ENCODE results near the gene RHBDL3. TPM values are rescaled to one million over a fixed set of nuclear protein-coding genes. Genes with fewer than 3 reads are reported as not detected.
A peak's percentile ranks its signal among the peaks of the same experiment; 100 is the strongest.

RHBDL3 gene
- polyA plus RNA-seq, 2 donors = 0.29 to 0.58 TPM

DNA sequence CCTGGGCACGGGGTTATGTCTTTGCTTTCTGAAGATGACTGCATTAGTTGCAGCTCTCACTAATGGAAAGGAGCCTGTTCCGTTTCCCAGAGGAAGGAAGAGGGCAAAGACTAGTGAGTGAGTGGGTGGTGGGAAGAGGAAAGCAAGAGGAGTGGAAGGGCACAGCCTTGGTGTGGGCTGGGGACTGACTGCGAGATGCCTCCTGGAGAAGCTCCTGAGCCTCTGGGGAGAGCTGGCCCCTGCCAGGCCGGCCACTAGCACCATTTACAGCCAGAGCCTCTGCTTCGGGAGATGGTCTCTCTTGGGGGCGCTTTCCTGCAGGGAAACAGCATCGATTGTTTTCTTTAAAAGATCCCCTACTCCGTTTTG is 825 bp upstream of the RHBDL3 start:
- Histone ChIP-seq H3K4me3 (ENCODE audit: low read depth in 1 of 2, low read length in 2 of 2) (no peak overlapping the region), H3K4me1 (ENCODE audit: control insufficient read depth in 2 of 2, insufficient read depth in 2 of 2, low read length in 1 of 2) (peaks cover 0 to 6% of the 10 kb centered on the region in 2 donors), H3K36me3 (ENCODE audit: control insufficient read depth in 2 of 2, insufficient read depth in 2 of 2, low read length in 1 of 2) (no peaks in the 10 kb centered on the region), H3K9me3 (ENCODE audit: control insufficient read depth in 2 of 2, insufficient read depth in 1 of 2, low read depth in 1 of 2, low read length in 1 of 2) (no peaks in the 10 kb centered on the region), H3K27me3 (ENCODE audit: control insufficient read depth in 1 of 2, insufficient read depth in 2 of 2, low read length in 2 of 2) (no peaks in the 10 kb centered on the region), H3K27ac (ENCODE audit: low read depth in 2 of 2, low read length in 1 of 2) (peak overlapping the region in 1 of 2 donors; percentile 13)
- 35 to 47% methylated on average over 8 of the region's 8 CpGs for WGBS, 2 donors

DNA sequence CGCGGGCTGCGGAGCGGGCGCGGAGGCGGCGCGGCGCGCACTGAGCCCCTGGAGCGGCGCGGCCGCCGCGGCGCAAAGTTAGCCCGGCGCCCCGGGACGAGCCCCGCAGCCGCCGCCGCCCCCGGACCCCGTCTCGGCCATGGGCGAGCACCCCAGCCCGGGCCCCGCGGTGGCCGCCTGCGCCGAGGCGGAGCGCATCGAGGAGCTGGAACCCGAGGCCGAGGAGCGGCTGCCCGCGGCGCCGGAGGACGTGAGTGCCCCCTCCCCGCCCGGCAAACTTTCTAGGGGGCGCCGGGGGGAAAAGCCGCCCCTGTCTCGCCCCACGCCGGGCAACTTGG is 388 bp downstream of the RHBDL3 start:
- peak overlapping the region; percentile 46 to 65 for H3K4me3 ChIP-seq (ENCODE audit: low read depth in 1 of 2, low read length in 2 of 2)
- no peak overlapping the region for H3K27ac ChIP-seq (ENCODE audit: low read depth in 2 of 2, low read length in 1 of 2)
- H3K4me1 ChIP-seq (ENCODE audit: control insufficient read depth in 2 of 2, insufficient read depth in 2 of 2, low read length in 1 of 2) = peaks cover 0 to 6% of the 10 kb centered on the region in 2 donors
- WGBS, 2 donors = 0 to 1% methylated on average over 18 to 55 of the region's 55 CpGs
- H3K9me3 ChIP-seq (ENCODE audit: control insufficient read depth in 2 of 2, insufficient read depth in 1 of 2, low read depth in 1 of 2, low read length in 1 of 2) = no peaks in the 10 kb centered on the region
- no peaks in the 10 kb centered on the region for H3K27me3 ChIP-seq (ENCODE audit: control insufficient read depth in 1 of 2, insufficient read depth in 2 of 2, low read length in 2 of 2)
- no peaks in the 10 kb centered on the region for H3K36me3 ChIP-seq (ENCODE audit: control insufficient read depth in 2 of 2, insufficient read depth in 2 of 2, low read length in 1 of 2)

DNA sequence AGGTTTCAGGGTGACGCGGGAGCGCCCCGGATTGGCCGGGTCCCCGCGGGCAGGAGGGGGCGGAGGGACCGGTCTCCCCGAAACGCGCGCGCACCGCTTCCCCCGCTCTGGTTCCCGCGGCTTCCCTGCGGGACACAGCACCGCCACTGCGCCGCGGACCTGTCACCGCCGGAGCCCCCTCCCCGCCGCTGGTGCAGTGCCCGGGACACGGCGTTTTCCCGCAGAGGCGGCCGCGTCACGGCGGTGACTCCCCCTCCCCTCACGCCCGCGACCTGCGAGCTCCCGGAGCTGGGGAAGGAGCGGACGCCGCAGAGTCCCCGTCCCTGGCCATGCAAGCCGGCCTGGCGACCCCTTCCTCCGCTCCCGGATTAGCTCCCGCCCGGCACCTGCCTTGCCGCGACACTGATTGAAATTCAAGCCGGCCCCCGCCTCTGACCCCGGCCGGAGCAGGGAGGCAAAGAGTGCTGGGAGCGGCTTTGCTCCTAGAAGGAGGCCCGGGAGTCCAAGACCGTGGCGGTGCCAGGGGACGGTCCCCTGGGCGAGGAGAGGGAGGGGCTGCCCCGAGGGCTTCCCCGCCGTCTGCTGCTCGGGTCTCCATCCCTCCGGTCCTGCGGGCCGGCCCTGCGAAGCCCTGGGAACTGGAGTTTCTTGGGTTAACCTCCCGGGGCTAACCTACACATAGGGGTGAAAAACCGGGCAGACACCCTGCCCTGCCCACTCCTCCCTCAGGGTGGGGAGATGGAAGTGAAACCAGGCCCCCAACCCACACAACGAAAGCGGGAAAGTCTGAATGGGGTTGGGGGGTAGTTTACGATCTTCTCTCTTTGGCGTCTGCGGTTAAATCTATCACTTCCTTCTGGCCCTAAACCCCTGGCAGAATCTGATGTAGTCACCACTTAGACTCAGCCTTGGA is 1.0 kb downstream of the RHBDL3 start:
- peak overlapping the region; percentile 46 to 65 for H3K4me3 ChIP-seq (ENCODE audit: low read depth in 1 of 2, low read length in 2 of 2)
- H3K27ac ChIP-seq (ENCODE audit: low read depth in 2 of 2, low read length in 1 of 2) = no peak overlapping the region
- no peaks in the 10 kb centered on the region for H3K9me3 ChIP-seq (ENCODE audit: control insufficient read depth in 2 of 2, insufficient read depth in 1 of 2, low read depth in 1 of 2, low read length in 1 of 2)
- H3K27me3 ChIP-seq (ENCODE audit: control insufficient read depth in 1 of 2, insufficient read depth in 2 of 2, low read length in 2 of 2) = no peaks in the 10 kb centered on the region
- H3K36me3 ChIP-seq (ENCODE audit: control insufficient read depth in 2 of 2, insufficient read depth in 2 of 2, low read length in 1 of 2) = no peaks in the 10 kb centered on the region
- peaks cover 0 to 6% of the 10 kb centered on the region in 2 donors for H3K4me1 ChIP-seq (ENCODE audit: control insufficient read depth in 2 of 2, insufficient read depth in 2 of 2, low read length in 1 of 2)
- 1% methylated on average over 69 to 78 of the region's 78 CpGs for WGBS, 2 donors

DNA sequence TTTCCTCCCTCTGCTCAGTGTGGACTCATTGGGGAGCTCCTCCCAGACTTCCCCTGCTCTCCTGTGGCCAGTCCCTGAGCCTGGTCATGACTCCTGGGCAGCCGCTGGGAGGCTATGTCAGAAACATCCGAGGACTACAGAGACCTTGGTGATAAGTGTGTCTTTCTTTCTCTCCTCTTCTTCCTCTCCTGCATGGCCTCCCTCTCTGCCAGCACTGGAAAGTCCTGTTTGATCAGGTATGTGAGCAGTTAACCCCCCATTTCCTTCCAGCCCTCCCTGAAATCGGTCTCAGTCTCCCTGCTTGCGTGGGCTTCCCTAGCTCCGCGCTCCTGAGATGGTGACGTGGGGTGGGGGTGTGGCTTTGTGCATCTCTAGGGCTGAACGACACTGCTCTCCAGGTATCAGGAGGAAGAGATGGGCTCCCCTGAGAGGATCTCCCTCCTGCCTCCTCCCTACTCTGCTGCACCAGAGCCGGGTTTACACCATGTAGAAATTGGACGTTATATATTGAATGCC is 2.1 kb downstream of the RHBDL3 start:
- peaks cover 0 to 6% of the 10 kb centered on the region in 2 donors for H3K4me1 ChIP-seq (ENCODE audit: control insufficient read depth in 2 of 2, insufficient read depth in 2 of 2, low read length in 1 of 2)
- no peak overlapping the region for H3K27ac ChIP-seq (ENCODE audit: low read depth in 2 of 2, low read length in 1 of 2)
- H3K9me3 ChIP-seq (ENCODE audit: control insufficient read depth in 2 of 2, insufficient read depth in 1 of 2, low read depth in 1 of 2, low read length in 1 of 2) = no peaks in the 10 kb centered on the region
- WGBS, 2 donors = 15 to 17% methylated on average over 10 of the region's 10 CpGs
- no peaks in the 10 kb centered on the region for H3K27me3 ChIP-seq (ENCODE audit: control insufficient read depth in 1 of 2, insufficient read depth in 2 of 2, low read length in 2 of 2)
- H3K4me3 ChIP-seq (ENCODE audit: low read depth in 1 of 2, low read length in 2 of 2) = no peak overlapping the region
- no peaks in the 10 kb centered on the region for H3K36me3 ChIP-seq (ENCODE audit: control insufficient read depth in 2 of 2, insufficient read depth in 2 of 2, low read length in 1 of 2)

DNA sequence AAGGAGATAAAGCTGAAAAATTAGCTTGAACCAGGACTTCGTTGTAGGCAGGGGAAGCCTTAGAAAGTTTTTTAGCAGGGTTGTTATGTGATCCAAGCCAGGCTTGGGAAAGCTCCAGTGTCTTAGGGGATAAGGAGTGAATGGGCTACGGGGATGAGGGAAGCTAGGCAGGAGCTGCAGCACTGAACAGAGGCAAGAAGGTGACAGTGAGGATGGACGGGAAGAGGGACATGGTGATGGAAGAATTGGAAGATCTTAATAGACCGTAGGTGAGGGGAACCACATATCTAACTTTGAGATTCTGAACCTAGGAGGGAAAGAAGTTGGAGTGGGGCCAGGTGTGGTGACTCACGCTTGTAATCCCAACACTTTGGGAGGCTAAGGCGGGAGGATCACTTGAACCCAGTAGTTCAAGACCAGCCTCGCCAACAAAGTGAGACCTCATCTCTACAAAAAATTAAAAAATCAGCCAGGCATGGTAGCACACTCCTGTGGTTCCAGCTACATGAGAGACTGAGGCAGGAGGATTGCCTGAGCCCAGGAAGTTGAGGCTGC is 3.2 kb downstream of the RHBDL3 start:
- Histone ChIP-seq H3K4me3 (ENCODE audit: low read depth in 1 of 2, low read length in 2 of 2) (no peak overlapping the region), H3K27ac (ENCODE audit: low read depth in 2 of 2, low read length in 1 of 2) (no peak overlapping the region), H3K36me3 (ENCODE audit: control insufficient read depth in 2 of 2, insufficient read depth in 2 of 2, low read length in 1 of 2) (no peaks in the 10 kb centered on the region), H3K9me3 (ENCODE audit: control insufficient read depth in 2 of 2, insufficient read depth in 1 of 2, low read depth in 1 of 2, low read length in 1 of 2) (no peaks in the 10 kb centered on the region), H3K4me1 (ENCODE audit: control insufficient read depth in 2 of 2, insufficient read depth in 2 of 2, low read length in 1 of 2) (peaks cover 0 to 6% of the 10 kb centered on the region in 2 donors), H3K27me3 (ENCODE audit: control insufficient read depth in 1 of 2, insufficient read depth in 2 of 2, low read length in 2 of 2) (no peaks in the 10 kb centered on the region)
- 57 to 66% methylated on average over 7 of the region's 7 CpGs for WGBS, 2 donors

DNA sequence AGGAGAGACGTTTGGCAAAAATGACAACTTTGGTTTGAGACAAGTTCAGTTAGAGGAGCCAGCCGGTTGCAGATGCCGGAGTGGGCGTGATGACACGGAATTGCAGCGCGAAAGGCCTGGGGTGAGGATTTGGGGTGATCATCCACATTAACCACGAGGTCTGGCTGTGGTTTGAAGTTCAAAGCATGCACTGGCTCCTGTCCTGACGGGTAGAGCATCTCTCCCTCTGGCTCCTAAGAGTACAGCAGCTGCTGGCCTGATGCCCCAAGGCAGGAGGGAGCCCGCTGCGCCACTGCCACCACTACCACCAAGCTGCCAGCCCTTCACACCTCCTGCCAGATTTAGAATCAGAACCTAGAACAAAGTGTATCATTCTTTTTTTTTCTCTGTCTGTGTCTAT is 3.7 kb downstream of the RHBDL3 start:
- H3K9me3 ChIP-seq (ENCODE audit: control insufficient read depth in 2 of 2, insufficient read depth in 1 of 2, low read depth in 1 of 2, low read length in 1 of 2) = no peaks in the 10 kb centered on the region
- H3K27me3 ChIP-seq (ENCODE audit: control insufficient read depth in 1 of 2, insufficient read depth in 2 of 2, low read length in 2 of 2) = no peaks in the 10 kb centered on the region
- peaks cover 0 to 6% of the 10 kb centered on the region in 2 donors for H3K4me1 ChIP-seq (ENCODE audit: control insufficient read depth in 2 of 2, insufficient read depth in 2 of 2, low read length in 1 of 2)
- no peak overlapping the region for H3K27ac ChIP-seq (ENCODE audit: low read depth in 2 of 2, low read length in 1 of 2)
- no peaks in the 10 kb centered on the region for H3K36me3 ChIP-seq (ENCODE audit: control insufficient read depth in 2 of 2, insufficient read depth in 2 of 2, low read length in 1 of 2)
- WGBS, 2 donors = 43 to 51% methylated on average over 11 of the region's 11 CpGs
- H3K4me3 ChIP-seq (ENCODE audit: low read depth in 1 of 2, low read length in 2 of 2) = no peak overlapping the region

DNA sequence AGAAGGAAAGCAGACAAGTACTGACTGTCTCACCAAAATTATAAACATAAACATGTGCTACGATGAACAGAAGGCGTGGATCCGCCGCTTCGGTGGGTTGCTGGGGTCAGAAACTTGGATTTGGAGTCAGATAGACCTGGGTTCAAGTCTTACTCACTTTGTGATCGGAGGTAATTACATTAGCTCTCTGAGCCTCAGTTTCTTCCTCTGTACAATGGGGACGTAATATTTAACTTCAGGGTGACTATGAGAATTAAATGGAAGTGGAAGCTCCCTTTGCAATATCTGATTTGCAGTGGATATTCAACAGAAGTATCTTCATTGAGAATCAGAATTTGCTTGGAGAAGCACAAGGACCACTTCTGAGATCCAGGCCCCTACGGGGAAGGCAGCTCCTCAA is 6.2 kb downstream of the RHBDL3 start:
- no peaks in the 10 kb centered on the region for H3K27me3 ChIP-seq (ENCODE audit: control insufficient read depth in 1 of 2, insufficient read depth in 2 of 2, low read length in 2 of 2)

DNA sequence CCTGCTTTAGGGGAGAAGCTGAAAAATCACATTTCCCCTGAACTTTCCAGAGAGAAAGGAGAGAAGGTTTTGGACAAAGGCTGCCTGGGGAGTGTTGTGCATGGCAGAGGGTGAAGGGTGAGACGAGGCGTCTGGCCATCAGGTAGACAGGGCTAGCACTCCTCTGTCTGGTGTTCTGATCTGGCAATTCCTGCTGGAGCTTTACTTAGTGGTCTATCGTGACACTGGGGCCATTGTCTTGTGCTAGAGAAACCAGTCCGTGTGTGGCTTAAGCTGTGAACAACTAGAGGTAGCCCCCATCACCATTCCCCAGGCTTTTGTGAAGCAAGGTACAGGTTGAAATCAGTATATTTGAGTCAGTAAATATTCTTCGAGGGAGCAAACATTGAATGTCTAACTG is 8.5 kb downstream of the RHBDL3 start:
- no peaks in the 10 kb centered on the region for H3K36me3 ChIP-seq (ENCODE audit: control insufficient read depth in 2 of 2, insufficient read depth in 2 of 2, low read length in 1 of 2)
- H3K9me3 ChIP-seq (ENCODE audit: control insufficient read depth in 2 of 2, insufficient read depth in 1 of 2, low read depth in 1 of 2, low read length in 1 of 2) = no peaks in the 10 kb centered on the region
- no peak overlapping the region for H3K4me3 ChIP-seq (ENCODE audit: low read depth in 1 of 2, low read length in 2 of 2)
- no peak overlapping the region for H3K27ac ChIP-seq (ENCODE audit: low read depth in 2 of 2, low read length in 1 of 2)
- no peaks in the 10 kb centered on the region for H3K4me1 ChIP-seq (ENCODE audit: control insufficient read depth in 2 of 2, insufficient read depth in 2 of 2, low read length in 1 of 2)
- H3K27me3 ChIP-seq (ENCODE audit: control insufficient read depth in 1 of 2, insufficient read depth in 2 of 2, low read length in 2 of 2) = no peaks in the 10 kb centered on the region
- WGBS, 2 donors = 79 to 89% methylated on average over 5 of the region's 5 CpGs

More for the DNA sequence above, 6.2 kb downstream of the RHBDL3 start:
- Histone ChIP-seq H3K9me3 (ENCODE audit: control insufficient read depth in 2 of 2, insufficient read depth in 1 of 2, low read depth in 1 of 2, low read length in 1 of 2) (no peaks in the 10 kb centered on the region), H3K4me3 (ENCODE audit: low read depth in 1 of 2, low read length in 2 of 2) (no peak overlapping the region), H3K27ac (ENCODE audit: low read depth in 2 of 2, low read length in 1 of 2) (no peak overlapping the region), H3K36me3 (ENCODE audit: control insufficient read depth in 2 of 2, insufficient read depth in 2 of 2, low read length in 1 of 2) (no peaks in the 10 kb centered on the region), H3K4me1 (ENCODE audit: control insufficient read depth in 2 of 2, insufficient read depth in 2 of 2, low read length in 1 of 2) (no peaks in the 10 kb centered on the region)
- 91 to 94% methylated on average over 8 of the region's 8 CpGs for WGBS, 2 donors

DNA sequence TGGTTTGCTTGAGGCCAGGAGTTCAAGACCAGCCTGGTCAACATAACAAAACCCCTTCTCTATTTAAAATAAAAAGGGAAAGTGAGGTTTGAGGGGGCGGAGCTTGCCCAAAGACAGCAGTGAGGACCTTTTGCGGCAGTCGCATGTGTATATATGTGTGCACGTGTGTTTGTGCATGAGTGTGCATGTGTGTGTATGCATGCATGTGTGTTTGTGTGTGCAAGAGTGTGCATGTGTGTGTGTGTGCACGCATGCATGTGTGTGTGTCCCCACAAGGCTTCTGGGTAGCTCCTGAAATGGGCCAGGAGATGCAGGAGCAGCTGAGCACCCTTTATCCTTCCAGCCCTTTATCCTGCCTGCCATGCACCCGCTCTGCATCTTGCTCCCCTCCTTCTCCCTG is 9.0 kb downstream of the RHBDL3 start:
- Histone ChIP-seq H3K4me3 (ENCODE audit: low read depth in 1 of 2, low read length in 2 of 2) (no peak overlapping the region), H3K9me3 (ENCODE audit: control insufficient read depth in 2 of 2, insufficient read depth in 1 of 2, low read depth in 1 of 2, low read length in 1 of 2) (no peaks in the 10 kb centered on the region), H3K36me3 (ENCODE audit: control insufficient read depth in 2 of 2, insufficient read depth in 2 of 2, low read length in 1 of 2) (no peaks in the 10 kb centered on the region), H3K27me3 (ENCODE audit: control insufficient read depth in 1 of 2, insufficient read depth in 2 of 2, low read length in 2 of 2) (no peaks in the 10 kb centered on the region), H3K4me1 (ENCODE audit: control insufficient read depth in 2 of 2, insufficient read depth in 2 of 2, low read length in 1 of 2) (no peaks in the 10 kb centered on the region), H3K27ac (ENCODE audit: low read depth in 2 of 2, low read length in 1 of 2) (no peak overlapping the region)
- 83 to 91% methylated on average over 6 of the region's 6 CpGs for WGBS, 2 donors

Measured in esophagus (tissue), 2 donors.